Skeletal muscle tissue (tissue), 4 donors: Measurements from ENCODE around the gene PTPRN2. TPM values are rescaled to one million over a fixed set of nuclear protein-coding genes. Genes with fewer than 3 reads are reported as not detected.

Experiments
- H3K27ac ChIP-seq: one replicate; pipeline ENCODE4 v1.7.0; 2013; ENCODE audit warnings: mild to moderate bottlenecking, low read depth, low read length, inconsistent platforms
- H3K27me3 ChIP-seq, 3 donors: one replicate each; pipeline ENCODE4 v1.7.0; 2013; ENCODE audit warnings: low read length in 3 of 3; ENCODE audit not compliant: control insufficient read depth in 3 of 3, insufficient read depth in 3 of 3
- H3K36me3 ChIP-seq, 3 donors: one replicate each; pipeline ENCODE4 v1.7.0; 2013; ENCODE audit warnings: low read length in 3 of 3; ENCODE audit not compliant: control insufficient read depth in 3 of 3, insufficient read depth in 3 of 3
- H3K4me1 ChIP-seq, 3 donors: one replicate each; pipeline ENCODE4 v1.7.0; 2013; ENCODE audit warnings: low read length in 3 of 3, mild to moderate bottlenecking in 3 of 3; ENCODE audit not compliant: control insufficient read depth in 3 of 3, insufficient read depth in 3 of 3
- H3K4me3 ChIP-seq, 3 donors: one replicate each; pipeline ENCODE4 v1.7.0; 2013; ENCODE audit warnings: low read length in 3 of 3
- H3K9ac ChIP-seq, 3 donors: one replicate each; pipeline ENCODE4 v1.7.0; 2013; ENCODE audit warnings: low read length in 3 of 3, mild to moderate bottlenecking in 3 of 3, moderate library complexity in 2 of 3, low read depth in 1 of 3
- H3K9me3 ChIP-seq, 3 donors: one replicate each; pipeline ENCODE4 v1.7.0; 2013; ENCODE audit warnings: low read length in 3 of 3; ENCODE audit not compliant: control insufficient read depth in 3 of 3
- total RNA-seq: library from RNA; depleted of rRNA; stranded (reverse); fragments of >200 nt; gene quantifications from one replicate; pipeline ENCODE4 v1.2.3, GENCODE V29; 2014
- donor health status: Osteomylitis.

The PTPRN2 gene
- total RNA-seq, 1 donor from 2014 or later: 1.6 TPM

- Histone ChIP-seq H3K4me1 (no peaks in the 10 kb centered on the region), H3K9ac (no peak overlapping the region), H3K4me3 (no peak overlapping the region), H3K36me3 (no peaks in the 10 kb centered on the region), H3K27me3 (peaks cover 0 to 9% (median 0%) of the 10 kb centered on the region in 3 donors), H3K27ac (no peak overlapping the region), H3K9me3 (peaks cover 0 to 10% (median 5%) of the 10 kb centered on the region in 3 donors)
Measured at GRCh38 chr7:158323741-158324396, 263.8 kb downstream of the PTPRN2 start.

- peaks cover 0 to 10% (median 5%) of the 10 kb centered on the region in 3 donors for H3K9me3 ChIP-seq
- H3K36me3 ChIP-seq: no peaks in the 10 kb centered on the region
- no peaks in the 10 kb centered on the region for H3K4me1 ChIP-seq
- peaks cover 0 to 9% (median 0%) of the 10 kb centered on the region in 3 donors for H3K27me3 ChIP-seq
- H3K4me3 ChIP-seq: no peak overlapping the region
- no peak overlapping the region for H3K27ac ChIP-seq
- no peak overlapping the region for H3K9ac ChIP-seq
Measured at GRCh38 chr7:158322616-158323530, 264.8 kb downstream of the PTPRN2 start.

GRCh38 chr7:158321936-158322615 is 265.5 kb downstream of the PTPRN2 start:
- H3K4me3 ChIP-seq: no peak overlapping the region

GRCh38 chr7:158321056-158321700 is 266.4 kb downstream of the PTPRN2 start:
- Histone ChIP-seq H3K9ac (no peak overlapping the region), H3K27ac (no peak overlapping the region), H3K27me3 (peaks cover 0 to 10% (median 0%) of the 10 kb centered on the region in 3 donors), H3K36me3 (no peaks in the 10 kb centered on the region), H3K4me3 (no peak overlapping the region), H3K9me3 (peaks cover 0 to 3% (median 0%) of the 10 kb centered on the region in 3 donors), H3K4me1 (no peaks in the 10 kb centered on the region)

More at GRCh38 chr7:158321936-158322615, 265.5 kb downstream of the PTPRN2 start:
- H3K36me3 ChIP-seq: no peaks in the 10 kb centered on the region
- no peak overlapping the region for H3K9ac ChIP-seq
- H3K27ac ChIP-seq: no peak overlapping the region
- H3K4me1 ChIP-seq: no peaks in the 10 kb centered on the region
- peaks cover 0 to 7% (median 5%) of the 10 kb centered on the region in 3 donors for H3K9me3 ChIP-seq
- H3K27me3 ChIP-seq: peaks cover 0 to 9% (median 0%) of the 10 kb centered on the region in 3 donors

GRCh38 chr7:158320328-158320727 is 267.3 kb downstream of the PTPRN2 start:
- Histone ChIP-seq H3K27me3 (peaks cover 0 to 11% (median 0%) of the 10 kb centered on the region in 3 donors), H3K4me3 (no peak overlapping the region), H3K9me3 (no peaks in the 10 kb centered on the region)

GRCh38 chr7:158318511-158318913 is 269.1 kb downstream of the PTPRN2 start:
- H3K9me3 ChIP-seq: peaks cover 0 to 3% (median 0%) of the 10 kb centered on the region in 3 donors
- H3K36me3 ChIP-seq: no peaks in the 10 kb centered on the region
- no peak overlapping the region for H3K9ac ChIP-seq
- H3K4me1 ChIP-seq: no peaks in the 10 kb centered on the region
- peaks cover 0 to 11% (median 0%) of the 10 kb centered on the region in 3 donors for H3K27me3 ChIP-seq
- no peak overlapping the region for H3K4me3 ChIP-seq
- H3K27ac ChIP-seq: no peak overlapping the region

More at GRCh38 chr7:158320328-158320727, 267.3 kb downstream of the PTPRN2 start:
- H3K27ac ChIP-seq: no peak overlapping the region
- H3K4me1 ChIP-seq: no peaks in the 10 kb centered on the region
- H3K9ac ChIP-seq: no peak overlapping the region
- no peaks in the 10 kb centered on the region for H3K36me3 ChIP-seq

GRCh38 chr7:158317238-158318205 is 270.1 kb downstream of the PTPRN2 start:
- Histone ChIP-seq H3K27me3 (peaks cover 0 to 11% (median 0%) of the 10 kb centered on the region in 3 donors), H3K9me3 (peaks cover 0 to 9% (median 4%) of the 10 kb centered on the region in 3 donors), H3K9ac (no peak overlapping the region), H3K27ac (no peak overlapping the region), H3K36me3 (no peaks in the 10 kb centered on the region), H3K4me1 (no peaks in the 10 kb centered on the region), H3K4me3 (no peak overlapping the region)

GRCh38 chr7:158316466-158317031 is 271.1 kb downstream of the PTPRN2 start:
- peaks cover 0 to 7% (median 0%) of the 10 kb centered on the region in 3 donors for H3K27me3 ChIP-seq
- no peak overlapping the region for H3K9ac ChIP-seq
- H3K9me3 ChIP-seq: peaks cover 0 to 9% (median 8%) of the 10 kb centered on the region in 3 donors
- H3K36me3 ChIP-seq: no peaks in the 10 kb centered on the region
- no peak overlapping the region for H3K27ac ChIP-seq
- no peak overlapping the region for H3K4me3 ChIP-seq
- H3K4me1 ChIP-seq: no peaks in the 10 kb centered on the region
